GM19452 (cell line): Measurements from ENCODE around the gene RNF112.

ENCODE experiments used
- ATAC-seq: cut with Tn5 transposase; IDR thresholded peaks from one replicate; pipeline ENCODE4 v1.9.1; 2021; ENCODE audit not compliant: unreplicated experiment

RNF112 gene

GRCh38 chr17:19386974-19387920, 23.8 kb upstream of the RNF112 start, which contains the start of gene MFAP4:
Gene MFAP4, minus strand, starts transcription at chr17:19387190. Its CDS starts 35 bp downstream, at chr17:19387155.
- no peak for ATAC-seq

GRCh38 chr17:19387921-19388521, 23.0 kb upstream of the RNF112 start:
- no peak for ATAC-seq

GRCh38 chr17:19388791-19389785, 21.9 kb upstream of the RNF112 start:
- no peak for ATAC-seq

GRCh38 chr17:19390951-19391350, 20.1 kb upstream of the RNF112 start:
- no peak for ATAC-seq

- ATAC-seq: no peak
These were observed 19.6 kb upstream of the RNF112 start for GRCh38 chr17:19391432-19391831.

GRCh38 chr17:19392303-19392702, 18.7 kb upstream of the RNF112 start:
- ATAC-seq: no peak

- no peak for ATAC-seq
These were observed 13.4 kb upstream of the RNF112 start for GRCh38 chr17:19397556-19398041.

GRCh38 chr17:19398301-19399181, 12.5 kb upstream of the RNF112 start:
- no peak for ATAC-seq

- no peak for ATAC-seq
These were observed 11.1 kb upstream of the RNF112 start for GRCh38 chr17:19399750-19400450.

- no peak for ATAC-seq
These were observed 9.6 kb upstream of the RNF112 start for GRCh38 chr17:19401321-19402010.

- no peak for ATAC-seq
These were observed 8.9 kb upstream of the RNF112 start for GRCh38 chr17:19402171-19402570.

- no peak for ATAC-seq
These were observed 8.0 kb upstream of the RNF112 start for GRCh38 chr17:19403021-19403420.

GRCh38 chr17:19404264-19404663, 6.8 kb upstream of the RNF112 start:
- ATAC-seq: no peak

GRCh38 chr17:19405114-19405513, 5.9 kb upstream of the RNF112 start:
- ATAC-seq: no peak

GRCh38 chr17:19407601-19408345, 3.3 kb upstream of the RNF112 start:
- no peak for ATAC-seq

GRCh38 chr17:19408346-19408710, 2.7 kb upstream of the RNF112 start:
- no peak for ATAC-seq

- ATAC-seq: no peak
These were observed 2.0 kb upstream of the RNF112 start for GRCh38 chr17:19409066-19409465.

- ATAC-seq: no peak
These were observed 1.5 kb upstream of the RNF112 start for GRCh38 chr17:19409509-19409908.
